Omental fat pad (tissue), 4 donors: Measurements from ENCODE around the gene CAPN8. TPM values are rescaled to one million over a fixed set of nuclear protein-coding genes. Genes with fewer than 3 reads are reported as not detected.

ENCODE experiments used
- ATAC-seq: fragments of 150-250 bp; one replicate; pipeline ENCODE4 v1.9.1; 2016; ENCODE audit warnings: mild to moderate bottlenecking, moderate library complexity; ENCODE audit not compliant: low FRiP score
- DNase-seq: peaks from one replicate; pipeline ENCODE4 v3.0.0-alpha.2; 2019; ENCODE audit warnings: low spot score
- CTCF ChIP-seq, 3 donors: fragments of 450-650 bp; IDR thresholded peaks; one replicate each; pipeline ENCODE4 v1.5.1; 2016 to 2017; ENCODE audit warnings: antibody characterized with exemption in 3 of 3, mild to moderate bottlenecking in 3 of 3, moderate library complexity in 2 of 3
- small RNA-seq: library from RNA; depleted of rRNA; stranded (forward); fragments of <200 nt; gene quantifications from one replicate; pipeline ENCODE3, GENCODE V24; 2016
- total RNA-seq, 4 donors: library from RNA; depleted of rRNA; stranded (reverse); fragments of >200 nt; gene quantifications; one replicate each; pipeline ENCODE4 v1.1.0, GENCODE V29; 2016

CAPN8 gene
- total RNA-seq, 4 donors from 2014 or later = not detected

GRCh38 chr1:223504741-223505140, 160.8 kb downstream of the CAPN8 start:
- peak; percentile 62 for ATAC-seq
- no peak for DNase-seq
- TF ChIP-seq CTCF (IDR thresholded peaks at IDR 0.05) = no peak

- ATAC-seq (no peak), DNase-seq (no peak)
- no peak for TF ChIP-seq CTCF (IDR thresholded peaks at IDR 0.05)
Measured at GRCh38 chr1:223503348-223503747, 162.2 kb downstream of the CAPN8 start.

- ATAC-seq (peak; percentile 86), DNase-seq (no peak)
- TF ChIP-seq CTCF (IDR thresholded peaks at IDR 0.05) = no peak
Measured at GRCh38 chr1:223500560-223501425, 164.7 kb downstream of the CAPN8 start.

- ATAC-seq (no peak), DNase-seq (no peak)
- no peak for TF ChIP-seq CTCF (IDR thresholded peaks at IDR 0.05)
Measured at GRCh38 chr1:223496883-223497282, 168.6 kb downstream of the CAPN8 start.

GRCh38 chr1:223494926-223495645, 170.4 kb downstream of the CAPN8 start:
- no peak for TF ChIP-seq CTCF (IDR thresholded peaks at IDR 0.05)
- DNase-seq (no peak), ATAC-seq (no peak)

- ATAC-seq (no peak), DNase-seq (no peak)
- no peak for TF ChIP-seq CTCF (IDR thresholded peaks at IDR 0.05)
Measured at GRCh38 chr1:223492044-223492443, 173.5 kb downstream of the CAPN8 start.

Small RNA genes lying within 50 kb of the gene (small RNA-seq; reads per million reads assigned to genes)
- gene RNU6-1248P (not detected), gene SNRPEP10 (not detected)

Other genes starting within 250 kb of the CAPN8 start
- gene CAPN2, start 46.8 kb upstream of the CAPN8 start, total RNA-seq = 100 to 1,000 TPM; 171 to 314 (median 229) TPM
- gene TP53BP2, start 180.2 kb upstream of the CAPN8 start, total RNA-seq = 10 to 100 TPM; 33.7 to 65.9 (median 48.6) TPM